Heart left ventricle (tissue), 13 donors: Measurements from ENCODE around the gene AAK1.

Experiments used
- POLR2A ChIP-seq, 2 donors: fragments of 450-650 bp; IDR thresholded peaks; one replicate each; pipeline ENCODE4 v1.6.1; 2017; ENCODE audit warnings: antibody characterized with exemption in 2 of 2, mild to moderate bottlenecking in 2 of 2, moderate library complexity in 2 of 2
- TF ChIP-seq, protein P1 (sequence below), 12 donors: fragments of 200-600 bp; sonication (generic) in 4 of 12; IDR thresholded peaks; one replicate each; pipeline versions ENCODE4 v1.5.0 to v1.8.0; 2018 to 2022; ENCODE audit warnings: antibody characterized with exemption in 12 of 12, mild to moderate bottlenecking in 5 of 12
- donor health status: ischemic (EF 13 %, LVEDD 7.1; RV severe dilation, severe dysfunction).
- donor health status: DM: no; HTN: yes; CAD: no.
- donor health status: DM: no; HTN: no; CAD: no.
- donor health status: ischemic (EF 25% LVEDD 6.9; RV normal size, moderate dysfunction).
- donor health status: ischemic (EF 25% LVEDD 5.7; RV mildly dilated, moderate dysfunction).
- donor health status: ischemic (EF 35%, LVEDD 5.7; RV mildly dilated, moderate dysfunction).
- donor health status: nonischemic (EF 11% LVEDD 7.7; RV severe dilation, severe dysfunction).
- donor health status: DM: yes; HTN: yes; CAD: no.
- donor health status: PGD.
- donor health status: ischemic (EF 29% LVEDD 5.4; RV normal size, mild dysfunction).
- donor health status: nonischemic (EF 23%, LVEDD 6.1; RV moderate dilation, normal function).

DNA sequence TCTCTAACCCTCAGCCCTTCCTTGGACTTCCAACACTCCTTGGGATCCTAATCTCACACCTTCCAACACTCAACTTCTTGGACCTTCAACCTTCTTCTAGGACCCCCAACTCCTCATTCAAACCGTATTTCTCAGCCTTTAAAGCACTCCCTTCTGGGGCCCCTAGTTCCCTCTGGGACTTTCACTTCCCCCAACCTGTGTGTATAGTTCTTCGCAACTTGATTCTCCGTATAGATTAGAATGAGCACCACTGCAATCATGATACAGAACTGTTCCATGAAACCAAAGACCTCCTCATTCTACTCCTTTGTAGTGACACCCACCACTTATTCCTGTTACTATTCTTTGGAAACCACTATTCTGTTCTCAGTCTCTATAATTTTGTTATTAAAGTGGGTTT is 144.3 kb downstream of the AAK1 start:
- no peak for TF ChIP-seq POLR2A (IDR thresholded peaks at IDR 0.05)
- TF ChIP-seq, protein P1, sequence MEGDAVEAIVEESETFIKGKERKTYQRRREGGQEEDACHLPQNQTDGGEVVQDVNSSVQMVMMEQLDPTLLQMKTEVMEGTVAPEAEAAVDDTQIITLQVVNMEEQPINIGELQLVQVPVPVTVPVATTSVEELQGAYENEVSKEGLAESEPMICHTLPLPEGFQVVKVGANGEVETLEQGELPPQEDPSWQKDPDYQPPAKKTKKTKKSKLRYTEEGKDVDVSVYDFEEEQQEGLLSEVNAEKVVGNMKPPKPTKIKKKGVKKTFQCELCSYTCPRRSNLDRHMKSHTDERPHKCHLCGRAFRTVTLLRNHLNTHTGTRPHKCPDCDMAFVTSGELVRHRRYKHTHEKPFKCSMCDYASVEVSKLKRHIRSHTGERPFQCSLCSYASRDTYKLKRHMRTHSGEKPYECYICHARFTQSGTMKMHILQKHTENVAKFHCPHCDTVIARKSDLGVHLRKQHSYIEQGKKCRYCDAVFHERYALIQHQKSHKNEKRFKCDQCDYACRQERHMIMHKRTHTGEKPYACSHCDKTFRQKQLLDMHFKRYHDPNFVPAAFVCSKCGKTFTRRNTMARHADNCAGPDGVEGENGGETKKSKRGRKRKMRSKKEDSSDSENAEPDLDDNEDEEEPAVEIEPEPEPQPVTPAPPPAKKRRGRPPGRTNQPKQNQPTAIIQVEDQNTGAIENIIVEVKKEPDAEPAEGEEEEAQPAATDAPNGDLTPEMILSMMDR (IDR thresholded peaks at IDR 0.05), result no peak
